ENCODE data around the gene FOXE3. TPM values are rescaled to one million over a fixed set of nuclear protein-coding genes. Genes with fewer than 3 reads are reported as not detected.

The FOXE3 gene
- total and polyA plus RNA-seq, 9 of the 15 experiments (the other 6 are each of a cell fraction or from before 2014, with no cell fraction given): not detected

- TF ChIP-seq STAT5A (IDR thresholded peaks at IDR 0.05; ENCODE audit: borderline replicate concordance, low read length): 0 out of 2 replicates have a peak, but pooled peaks have one; percentile 32
- no peak for TF ChIP-seq NCOA4 (IDR thresholded peaks at IDR 0.05; ENCODE audit: partially characterized antibody)
- TF ChIP-seq TEAD2 (tag; IDR thresholded peaks at IDR 0.05): no peak
- 0 out of 2 replicates have a peak, but pooled peaks have one; percentile 56 for TF ChIP-seq ILF3 (IDR thresholded peaks at IDR 0.05; ENCODE audit: borderline replicate concordance)
- TF ChIP-seq ZNF3 (CRISPR knock-in tag; IDR thresholded peaks at IDR 0.05): no peak
- no peak for TF ChIP-seq BCL6 (CRISPR knock-in tag; IDR thresholded peaks at IDR 0.05)
- no peak for TF ChIP-seq NR1H2 (CRISPR knock-in tag; IDR thresholded peaks at IDR 0.05)
- no peak for TF ChIP-seq FOS (IDR thresholded peaks at IDR 0.05; ENCODE audit: extremely low read depth, insufficient read length)
- no peak for TF ChIP-seq ZNF253 (CRISPR knock-in tag; conservative IDR thresholded peaks at IDR 0.05)
- TF ChIP-seq ADNP (tag; IDR thresholded peaks at IDR 0.05): no peak
- TF ChIP-seq PCBP2 (IDR thresholded peaks at IDR 0.05; ENCODE audit: low read depth, low read length, poor library complexity, severe bottlenecking): no peak
- no peak for TF ChIP-seq SAP30 (IDR thresholded peaks at IDR 0.05; ENCODE audit: borderline replicate concordance, insufficient read depth, low read depth, low read length, poor library complexity, severe bottlenecking)
- no peak for TF ChIP-seq ZNF740 (CRISPR knock-in tag; IDR thresholded peaks at IDR 0.05)
- TF ChIP-seq ZNF740 (tag; IDR thresholded peaks at IDR 0.05): no peak
- no peak for TF ChIP-seq DDX20 (tag; IDR thresholded peaks at IDR 0.05; ENCODE audit: low read depth)
- peak; percentile 61 for TF ChIP-seq NCOR1 (IDR thresholded peaks at IDR 0.05)
- peak; percentile 46; the same call in 1 of the 2 replicates for TF ChIP-seq NCOA1 (IDR thresholded peaks at IDR 0.05; ENCODE audit: low read depth)
- TF ChIP-seq NCOA6 (IDR thresholded peaks at IDR 0.05): no peak
- no peak for TF ChIP-seq HOMEZ (CRISPR knock-in tag; IDR thresholded peaks at IDR 0.05)
- TF ChIP-seq THRB (CRISPR knock-in tag; conservative IDR thresholded peaks at IDR 0.05): no peak
- TF ChIP-seq LEF1 (IDR thresholded peaks at IDR 0.05): peak; percentile 37; the same call in 1 of the 2 replicates
- no peak for TF ChIP-seq NFE2L1 (tag; IDR thresholded peaks at IDR 0.05; ENCODE audit: borderline replicate concordance, low read depth)
- TF ChIP-seq TAL1 (IDR thresholded peaks at IDR 0.05): peak; percentile 79
- no peak for TF ChIP-seq KDM4B (IDR thresholded peaks at IDR 0.05; ENCODE audit: borderline replicate concordance in 2 of 2, low read depth in 1 of 2)
- TF ChIP-seq RB1 (IDR thresholded peaks at IDR 0.05; ENCODE audit: low read depth): no peak
- TF ChIP-seq RCOR1 (IDR thresholded peaks at IDR 0.05; ENCODE audit: borderline replicate concordance in 1 of 2, low read depth in 2 of 2, low read length in 2 of 2): no peak
These were observed 33.6 kb upstream of the FOXE3 start (continued) for GRCh38 chr1:47382399-47382983.

All from K562 (cell line).